Small intestine (tissue), 16 donors: ENCODE results near the gene TMED9. TPM values are rescaled to one million over a fixed set of nuclear protein-coding genes. Genes with fewer than 3 reads are reported as not detected.

Experiments
- DNase-seq, 2 donors: peaks; one replicate each; pipeline versions ENCODE4 v3.0.0 to v3.0.0-alpha.2; 2013
- FAIRE-seq: peaks from 2 replicates; lab custom pipeline; 2012; peaks lifted over from hg19 to GRCh38; lab: Jason Lieb, UNC
- H3K27ac ChIP-seq, 3 donors: one replicate each; pipeline ENCODE4 v1.5.1; 2013; ENCODE audit warnings: low read length in 2 of 3, mild to moderate bottlenecking in 2 of 3, control low read depth in 1 of 3, inconsistent platforms in 1 of 3, low read depth in 1 of 3, moderate library complexity in 1 of 3
- H3K27me3 ChIP-seq, 3 donors: one replicate each; pipeline ENCODE4 v1.6.1; 2013; ENCODE audit warnings: low read length in 3 of 3, inconsistent platforms in 1 of 3; ENCODE audit not compliant: control insufficient read depth in 3 of 3, insufficient read depth in 3 of 3
- H3K36me3 ChIP-seq, 3 donors: one replicate each; pipeline ENCODE4 v1.6.1; 2013; ENCODE audit warnings: low read length in 3 of 3, inconsistent platforms in 1 of 3, low read depth in 1 of 3, mild to moderate bottlenecking in 1 of 3, moderate library complexity in 1 of 3; ENCODE audit not compliant: control insufficient read depth in 3 of 3, insufficient read depth in 2 of 3
- H3K4me1 ChIP-seq, 3 donors: one replicate each; pipeline ENCODE4 v1.6.1; 2013; ENCODE audit warnings: low read length in 2 of 3, inconsistent platforms in 1 of 3, low read depth in 1 of 3, mild to moderate bottlenecking in 1 of 3, moderate library complexity in 1 of 3; ENCODE audit not compliant: control insufficient read depth in 3 of 3, insufficient read depth in 2 of 3
- H3K4me3 ChIP-seq, 3 donors: one replicate each; pipeline ENCODE4 v1.5.1; 2013; ENCODE audit warnings: low read length in 3 of 3, control low read depth in 1 of 3, inconsistent platforms in 1 of 3, low read depth in 1 of 3, mild to moderate bottlenecking in 1 of 3, moderate library complexity in 1 of 3
- H3K9me3 ChIP-seq, 2 donors: one replicate each; pipeline ENCODE4 v1.6.1; 2013; ENCODE audit warnings: low read depth in 1 of 2, low read length in 1 of 2; ENCODE audit not compliant: control insufficient read depth in 2 of 2, insufficient read depth in 1 of 2
- whole genome bisulfite sequencing, 3 donors: extraction: QIAGEN DNeasy Blood & Tissue Kit; methylation state at CpG; one replicate each; pipeline ENCODE4 v1.1.7; 2013; 5-methylcytosine and 5-hydroxymethylcytosine counted together
- long read RNA-seq, 10 donors: transcript quantifications; one replicate each; lab custom pipeline, GENCODE V29; 2026
- polyA plus RNA-seq, 4 donors: library from polyadenylated mRNA; stranded (reverse) in 3 of 4; unstranded in 1 of 4; fragments of 200-250 nt in 3 of 4; fragments of 120-200 nt in 1 of 4; gene quantifications; one replicate each; pipeline versions ENCODE4 v1.2.1 to v1.2.3, GENCODE V29; 2013
- donor health status: healthy with polysubstance abuse.
- donor health status: control.
- donor health status: control.
- donor health status: Bipolar disorder and iron deficiency.
- donor health status: healthy.

Gene TMED9
- polyA plus RNA-seq = 100 to 1,000 TPM in 2 of 4 donors, 10 to 100 TPM in 2; 34.9 to 183 (median 86.3) TPM
- long read RNA-seq, donor 1, transcript TMED9-201 (5 exons, 1,473 nt) = major isoform, 151 of 334 reads
- long read RNA-seq, donor 1, partial matches to known transcripts = 176 of 334 reads
- long read RNA-seq, donor 1, other reads (novel, unspliced or antisense) = 0 of 334 reads
- long read RNA-seq, donor 2, transcript TMED9-201 (5 exons, 1,473 nt) = major isoform, 40 of 75 reads
- long read RNA-seq, donor 2, partial matches to known transcripts = 35 of 75 reads
- long read RNA-seq, donor 2, other reads (novel, unspliced or antisense) = 0 of 75 reads
- long read RNA-seq, donor 3, transcript TMED9-201 (5 exons, 1,473 nt) = major isoform, 45 of 51 reads
- long read RNA-seq, donor 3, partial matches to known transcripts = 0 of 51 reads
- long read RNA-seq, donor 3, other reads (novel, unspliced or antisense) = 0 of 51 reads
- long read RNA-seq, donor 4, partial matches to known transcripts = 0 of 4 reads
- long read RNA-seq, donor 4, other reads (novel, unspliced or antisense) = 0 of 4 reads
- long read RNA-seq, donor 5, transcript TMED9-201 (5 exons, 1,473 nt) = major isoform, 30 of 63 reads
- long read RNA-seq, donor 5, partial matches to known transcripts = 30 of 63 reads
- long read RNA-seq, donor 5, other reads (novel, unspliced or antisense) = 0 of 63 reads
- long read RNA-seq, donor 6, transcript TMED9-201 (5 exons, 1,473 nt) = major isoform, 64 of 72 reads
- long read RNA-seq, donor 6, partial matches to known transcripts = 5 of 72 reads
- long read RNA-seq, donor 6, other reads (novel, unspliced or antisense) = 0 of 72 reads
- long read RNA-seq, donor 7, transcript TMED9-201 (5 exons, 1,473 nt) = major isoform, 121 of 233 reads
- long read RNA-seq, donor 7, partial matches to known transcripts = 105 of 233 reads
- long read RNA-seq, donor 7, other reads (novel, unspliced or antisense) = 0 of 233 reads
- long read RNA-seq, donor 8, transcript TMED9-201 (5 exons, 1,473 nt) = major isoform, 9 of 9 reads
- long read RNA-seq, donor 8, partial matches to known transcripts = 0 of 9 reads
- long read RNA-seq, donor 8, other reads (novel, unspliced or antisense) = 0 of 9 reads
- long read RNA-seq, donor 9, transcript TMED9-201 (5 exons, 1,473 nt) = major isoform, 21 of 38 reads
- long read RNA-seq, donor 9, partial matches to known transcripts = 15 of 38 reads
- long read RNA-seq, donor 9, other reads (novel, unspliced or antisense) = 0 of 38 reads
- long read RNA-seq, donor 10, transcript TMED9-201 (5 exons, 1,473 nt) = major isoform, 93 of 103 reads
- long read RNA-seq, donor 10, partial matches to known transcripts = 7 of 103 reads
- long read RNA-seq, donor 10, other reads (novel, unspliced or antisense) = 0 of 103 reads

GRCh38 chr5:177592010-177592834 lies at the start of gene TMED9:
TSS of gene TMED9 (plus strand) at chr5:177592203. CDS start at chr5:177592215, 12 bp downstream.
- peaks cover 0 to 7% (median 4%) of the 10 kb centered on the region in 3 donors for H3K4me1 ChIP-seq
- FAIRE-seq (no peak), DNase-seq (peak; percentile 90 to 95)
- WGBS, 3 donors = 0 to 1% (median 0%) methylated on average over 66 to 71 of the region's 71 CpGs
- no peaks in the 10 kb centered on the region for H3K27me3 ChIP-seq
- H3K4me3 ChIP-seq = peak within 1 kb of the TSS; percentile 89 to 95 (median 91)
- H3K36me3 ChIP-seq = peaks cover 6 to 38% (median 17%) of the 10 kb centered on the region in 3 donors
- H3K9me3 ChIP-seq = no peaks in the 10 kb centered on the region
- H3K27ac ChIP-seq = peak within 1 kb of the TSS; percentile 47 to 94 (median 76)

GRCh38 chr5:177542816-177543465 lies 49.1 kb upstream of the TMED9 start:
- H3K9me3 ChIP-seq = no peaks in the 10 kb centered on the region
- no peak overlapping the region for H3K27ac ChIP-seq
- no peak for DNase-seq
- no peak overlapping the region for H3K4me3 ChIP-seq
- peaks cover 5 to 21% (median 6%) of the 10 kb centered on the region in 3 donors for H3K36me3 ChIP-seq
- peaks cover 0 to 2% (median 0%) of the 10 kb centered on the region in 3 donors for H3K4me1 ChIP-seq
- no peaks in the 10 kb centered on the region for H3K27me3 ChIP-seq
- no peak for FAIRE-seq
- WGBS, 3 donors = 95 to 97% (median 96%) methylated on average over 4 of the region's 4 CpGs

- 76 to 81% (median 80%) methylated on average over 4 of the region's 4 CpGs for WGBS, 3 donors
- FAIRE-seq = no peak
- Histone ChIP-seq H3K4me1 (peaks cover 0 to 2% (median 0%) of the 10 kb centered on the region in 3 donors), H3K4me3 (no peak overlapping the region), H3K36me3 (peaks cover 0 to 12% (median 2%) of the 10 kb centered on the region in 3 donors), H3K27ac (peak overlapping the region in 1 of 3 donors; percentile 74), H3K9me3 (no peaks in the 10 kb centered on the region), H3K27me3 (no peaks in the 10 kb centered on the region)
- DNase-seq = no peak
Measured at GRCh38 chr5:177545487-177546257, 46.3 kb upstream of the TMED9 start.

GRCh38 chr5:177546258-177546741 lies 45.7 kb upstream of the TMED9 start:
- H3K4me3 ChIP-seq = no peak overlapping the region
- no peak for FAIRE-seq
- DNase-seq = no peak
- H3K4me1 ChIP-seq = peaks cover 0 to 2% (median 0%) of the 10 kb centered on the region in 3 donors
- H3K36me3 ChIP-seq = peaks cover 0 to 13% (median 2%) of the 10 kb centered on the region in 3 donors
- H3K27ac ChIP-seq = peak overlapping the region in 1 of 3 donors; percentile 83
- WGBS, 3 donors = 78 to 91% (median 78%) methylated on average over 1 of the region's 1 CpG
- H3K9me3 ChIP-seq = no peaks in the 10 kb centered on the region
- H3K27me3 ChIP-seq = no peaks in the 10 kb centered on the region

GRCh38 chr5:177547736-177548135 lies 44.3 kb upstream of the TMED9 start:
- DNase-seq (no peak), FAIRE-seq (no peak)
- Histone ChIP-seq H3K4me3 (no peak overlapping the region), H3K27ac (no peak overlapping the region), H3K36me3 (peaks cover 0 to 14% (median 0%) of the 10 kb centered on the region in 3 donors), H3K27me3 (no peaks in the 10 kb centered on the region), H3K9me3 (no peaks in the 10 kb centered on the region), H3K4me1 (peaks cover 0 to 5% (median under 1%) of the 10 kb centered on the region in 3 donors)
- WGBS, 3 donors = 73 to 86% (median 75%) methylated on average over 3 of the region's 3 CpGs

GRCh38 chr5:177548495-177548894 lies 43.5 kb upstream of the TMED9 start:
- no peak overlapping the region for H3K27ac ChIP-seq
- FAIRE-seq (no peak), DNase-seq (no peak)
- H3K36me3 ChIP-seq = peaks cover 0 to 16% (median 0%) of the 10 kb centered on the region in 3 donors
- H3K9me3 ChIP-seq = no peaks in the 10 kb centered on the region
- no peak overlapping the region for H3K4me3 ChIP-seq
- peaks cover 0 to 10% (median 3%) of the 10 kb centered on the region in 3 donors for H3K4me1 ChIP-seq
- WGBS, 3 donors = 53 to 79% (median 72%) methylated on average over 1 of the region's 1 CpG
- no peaks in the 10 kb centered on the region for H3K27me3 ChIP-seq
